Suprapubic skin (tissue), 3 donors: ENCODE data around the gene MKX.

Experiments
- EP300 ChIP-seq: sonication (generic); formaldehyde crosslinking; IDR thresholded peaks from one replicate; pipeline ENCODE4 v1.6.1; 2017; ENCODE audit warnings: antibody characterized with exemption
- POLR2A ChIP-seq, 2 donors: fragments of 450-650 bp; IDR thresholded peaks; one replicate each; pipeline ENCODE4 v1.6.1; 2017; ENCODE audit warnings: antibody characterized with exemption in 2 of 2, mild to moderate bottlenecking in 2 of 2, moderate library complexity in 2 of 2
- TF ChIP-seq, protein P1 (sequence below), 2 donors: fragments of 200-600 bp in 1 of 2; fragments of 450-650 bp in 1 of 2; sonication (generic) in 1 of 2; IDR thresholded peaks; one replicate each; pipeline ENCODE4 v1.5.1; 2016 to 2019; ENCODE audit warnings: antibody characterized with exemption in 2 of 2, mild to moderate bottlenecking in 1 of 2, moderate library complexity in 1 of 2

DNA sequence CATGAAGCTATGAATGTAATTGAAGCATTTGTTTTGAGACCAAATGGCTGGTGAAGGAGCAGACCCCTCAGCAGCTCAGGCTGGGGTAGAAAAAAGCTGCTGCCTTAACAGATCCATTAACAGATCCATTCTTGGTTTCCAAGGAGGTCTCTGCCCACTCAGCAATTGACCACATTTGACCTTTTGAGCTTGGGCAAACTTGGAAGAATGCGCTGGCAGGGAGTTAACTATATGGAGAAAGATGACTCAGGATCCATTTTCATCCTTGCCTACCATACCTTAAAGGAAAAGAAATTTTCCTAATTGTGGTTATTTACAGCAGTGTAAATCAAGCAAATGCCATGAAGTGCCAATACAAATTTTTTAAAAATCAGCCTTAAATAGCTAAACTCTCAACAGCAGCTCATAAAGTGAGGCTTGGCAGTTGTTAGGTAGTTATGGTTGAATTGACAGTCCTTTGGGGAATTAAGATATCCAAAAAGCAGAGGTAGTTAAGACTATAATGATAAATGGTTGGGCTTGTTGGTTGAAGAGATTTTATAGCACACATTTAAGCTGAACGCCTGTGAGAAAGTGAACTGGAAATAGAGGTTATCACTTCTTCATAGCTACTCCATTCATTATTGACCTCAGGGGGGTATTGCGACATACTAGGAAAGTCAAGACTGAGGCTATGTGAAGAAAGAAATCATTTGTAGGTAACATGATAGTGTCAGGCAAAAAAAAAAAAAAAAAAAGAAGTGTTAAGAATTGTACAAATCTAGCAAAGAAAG, 83.9 kb downstream of the MKX start:
- TF ChIP-seq, protein P1, sequence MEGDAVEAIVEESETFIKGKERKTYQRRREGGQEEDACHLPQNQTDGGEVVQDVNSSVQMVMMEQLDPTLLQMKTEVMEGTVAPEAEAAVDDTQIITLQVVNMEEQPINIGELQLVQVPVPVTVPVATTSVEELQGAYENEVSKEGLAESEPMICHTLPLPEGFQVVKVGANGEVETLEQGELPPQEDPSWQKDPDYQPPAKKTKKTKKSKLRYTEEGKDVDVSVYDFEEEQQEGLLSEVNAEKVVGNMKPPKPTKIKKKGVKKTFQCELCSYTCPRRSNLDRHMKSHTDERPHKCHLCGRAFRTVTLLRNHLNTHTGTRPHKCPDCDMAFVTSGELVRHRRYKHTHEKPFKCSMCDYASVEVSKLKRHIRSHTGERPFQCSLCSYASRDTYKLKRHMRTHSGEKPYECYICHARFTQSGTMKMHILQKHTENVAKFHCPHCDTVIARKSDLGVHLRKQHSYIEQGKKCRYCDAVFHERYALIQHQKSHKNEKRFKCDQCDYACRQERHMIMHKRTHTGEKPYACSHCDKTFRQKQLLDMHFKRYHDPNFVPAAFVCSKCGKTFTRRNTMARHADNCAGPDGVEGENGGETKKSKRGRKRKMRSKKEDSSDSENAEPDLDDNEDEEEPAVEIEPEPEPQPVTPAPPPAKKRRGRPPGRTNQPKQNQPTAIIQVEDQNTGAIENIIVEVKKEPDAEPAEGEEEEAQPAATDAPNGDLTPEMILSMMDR (IDR thresholded peaks at IDR 0.05) = no peak
- TF ChIP-seq POLR2A (IDR thresholded peaks at IDR 0.05) (no peak), EP300 (no peak)
